Activated CD4-positive, alpha-beta T cell treated with anti-CD3 and anti-CD28 coated beads for 24 hours (primary cell): ENCODE results near the gene FXYD7.

Experiments
- DNase-seq, 2 donors: peaks; one replicate each; pipeline ENCODE4 v3.0.0-alpha.2; 2020; ENCODE audit warnings: low read depth in 2 of 2

FXYD7 gene

DNA sequence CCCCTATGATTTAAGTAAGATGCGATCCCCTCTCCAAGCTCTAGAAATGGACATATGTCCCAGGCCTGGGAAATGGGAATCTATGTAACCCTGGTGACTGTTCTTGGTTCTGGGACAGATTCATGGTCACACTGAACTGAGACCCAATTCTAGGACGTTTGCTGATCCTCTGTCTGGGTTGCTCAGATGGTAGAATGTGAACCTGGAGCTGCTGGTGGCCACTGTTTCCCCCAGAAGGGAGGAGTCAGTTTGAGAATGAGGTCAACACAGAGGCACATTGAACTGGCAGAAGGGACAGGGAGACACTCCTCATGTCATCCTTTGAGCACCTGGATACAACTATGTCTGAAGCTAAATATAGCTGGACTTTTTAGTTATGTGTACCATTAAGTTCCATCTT lies 56.4 kb downstream of the FXYD7 start:
- no peak for DNase-seq

DNA sequence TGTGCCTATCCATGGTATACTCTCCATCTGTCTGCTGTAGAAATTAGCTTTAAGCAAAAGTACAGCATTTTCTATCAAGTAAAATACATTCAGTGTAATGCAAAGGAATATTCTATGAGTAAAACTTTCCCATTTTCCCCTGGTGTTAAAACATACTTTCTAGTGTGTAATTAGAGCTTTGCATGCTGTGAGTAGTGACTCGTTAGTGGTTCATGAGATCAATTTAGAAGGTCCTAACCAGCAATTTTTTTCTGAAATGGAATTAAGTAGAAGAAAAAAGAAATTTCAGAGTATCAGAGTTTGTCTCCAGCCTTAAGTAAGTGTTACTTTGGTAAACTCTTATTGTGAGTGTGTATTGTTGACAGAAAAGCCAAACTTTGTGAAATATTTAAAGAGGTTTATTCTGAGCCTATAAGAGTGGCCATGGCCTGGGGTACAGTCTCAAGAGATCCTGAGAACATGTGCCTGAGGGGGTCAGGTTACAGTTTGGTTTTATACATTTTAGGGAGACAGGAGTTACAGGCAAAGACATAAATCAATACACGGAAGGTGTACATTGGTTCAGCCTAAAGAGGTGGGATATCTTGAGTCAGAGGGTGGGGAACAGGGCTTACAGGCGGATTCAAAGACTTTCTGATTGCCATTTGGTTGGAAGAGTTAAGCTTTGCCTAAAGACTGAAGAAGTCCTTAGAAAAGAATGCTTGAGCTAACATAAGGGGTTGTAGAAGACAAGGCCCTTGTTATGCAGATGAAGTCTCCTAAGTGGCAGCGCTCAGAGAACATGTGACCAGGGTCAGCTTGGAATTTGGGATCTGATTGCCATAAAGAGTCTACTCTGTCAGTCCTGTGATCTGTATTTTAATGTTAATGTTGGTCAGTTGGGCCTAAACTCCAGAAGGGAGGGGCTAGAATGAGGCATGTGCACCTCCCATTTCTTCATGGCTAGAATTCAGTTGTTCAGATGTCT lies 60.0 kb downstream of the FXYD7 start:
- DNase-seq: no peak
